Panc1 (cell line): Measurements from ENCODE around the gene ANP32A. TPM values are rescaled to one million over a fixed set of nuclear protein-coding genes. Genes with fewer than 3 reads are reported as not detected.
"Not testable (repeated sequence)": the region's sequence is repeated elsewhere in the genome, so short reads cannot be mapped to it uniquely, and the experiment has no call there.

Experiments used
- ATAC-seq: fragments of 200-7000 bp; cut with Tn5 transposase; 2 replicates; pipeline ENCODE4 v1.9.1; 2020; ENCODE audit warnings: mild to moderate bottlenecking, moderate library complexity
- BruUV-seq: library from RNA; stranded (reverse); fragments of 400-500 nt; replicated peaks from 2 replicates; lab custom pipeline; 2021; lab: Mats Ljungman, UMichigan
- CTCF ChIA-PET: fragments of 300-600 bp; sonication (Branson Sonifier 250); formaldehyde crosslinking; loops from one replicate; lab custom pipeline; 2022; ENCODE audit warnings: antibody characterized with exemption; lab: Charles Lee
- POLR2A ChIA-PET: fragments of 300-600 bp; sonication (Branson Sonifier 250); formaldehyde crosslinking; loops from one replicate; lab custom pipeline; 2022; ENCODE audit warnings: antibody characterized with exemption; lab: Charles Lee
- DNase-seq: peaks from one replicate; pipeline ENCODE4 v3.0.0-alpha.2; 2010; ENCODE audit warnings: low read depth, low spot score
- H3K27ac ChIP-seq: 2 replicates; pipeline ENCODE4 v1.5.1; 2011; ENCODE audit warnings: mild to moderate bottlenecking, low read length, inconsistent platforms
- H3K27me3 ChIP-seq: fragments of 200-500 bp; sonication (Bioruptor generic); 2 replicates; pipeline ENCODE4 v1.6.0; 2014; ENCODE audit warnings: low read length, inconsistent platforms; ENCODE audit not compliant: control insufficient read depth, insufficient read depth
- H3K36me3 ChIP-seq: fragments of 200-500 bp; sonication (Bioruptor generic); 2 replicates; pipeline ENCODE4 v1.5.1; 2014; ENCODE audit warnings: inconsistent platforms, mild to moderate bottlenecking, low read length, moderate library complexity; ENCODE audit not compliant: control insufficient read depth, insufficient read depth
- H3K4me1 ChIP-seq: 2 replicates; pipeline ENCODE4 v1.5.1; 2011; ENCODE audit warnings: inconsistent platforms, mild to moderate bottlenecking, low read length, moderate library complexity; ENCODE audit not compliant: control insufficient read depth, insufficient read depth
- H3K4me3 ChIP-seq, 2 experiments: 2 replicates each; pipeline ENCODE4 v1.5.1; 2011 to 2012; ENCODE audit warnings: low read depth in 2 of 2, low read length in 2 of 2, mild to moderate bottlenecking in 2 of 2, inconsistent platforms in 1 of 2, moderate library complexity in 1 of 2
- H3K9me3 ChIP-seq: fragments of 200-500 bp; sonication (Bioruptor generic); 2 replicates; pipeline ENCODE4 v1.5.1; 2014; ENCODE audit warnings: low read depth, mild to moderate bottlenecking, inconsistent platforms, low read length, moderate library complexity; ENCODE audit not compliant: control insufficient read depth, insufficient read depth
- CTCF ChIP-seq: fragments of 450-650 bp; IDR thresholded peaks from 2 replicates; pipeline ENCODE4 v1.5.1; 2017; ENCODE audit warnings: mild to moderate bottlenecking
- POLR2AphosphoS5 ChIP-seq: IDR thresholded peaks from 2 replicates; pipeline ENCODE4 v1.6.1; 2012; ENCODE audit warnings: mild to moderate bottlenecking, low read depth, low read length, moderate library complexity
- REST ChIP-seq, 2 experiments: IDR thresholded peaks; 2 replicates each; pipeline ENCODE4 v1.6.1; 2011 to 2012; ENCODE audit warnings: low read depth in 2 of 2, control low read depth in 1 of 2, low read length in 1 of 2, mild to moderate bottlenecking in 1 of 2, moderate library complexity in 1 of 2; ENCODE audit not compliant: insufficient read depth in 1 of 2
- SIN3A ChIP-seq: IDR thresholded peaks from 2 replicates; pipeline ENCODE4 v1.6.1; 2012; ENCODE audit warnings: low read depth, mild to moderate bottlenecking, low read length, moderate library complexity, borderline replicate concordance; ENCODE audit not compliant: insufficient read depth
- TCF7L2 ChIP-seq: IDR thresholded peaks from 2 replicates; pipeline ENCODE4 v1.6.1; 2011; ENCODE audit warnings: mild to moderate bottlenecking, low read depth, low read length, inconsistent platforms
- in situ Hi-C: cut with HindIII; loops from 2 replicates; pipeline ENCODE4 v1.10.0; 2016; ENCODE audit warnings: low sequenced_read_pairs, low pct_unique_long_range_greater_than_20kb
- intact Hi-C: fragments of 100-400 bp; cut with micrococcal nuclease; formaldehyde crosslinking; loops from one replicate; pipeline ENCODE4 v1.10.0; 2022; ENCODE audit not compliant: unreplicated experiment
- total RNA-seq: library from RNA; stranded (reverse); gene quantifications from one replicate; pipeline ENCODE4 v1.2.1, GENCODE V29; 2021; ENCODE audit not compliant: unreplicated experiment

The ANP32A gene
- total RNA-seq, 1 experiment from 2014 or later = 226 TPM

GRCh38 chr15:68862415-68862814 is 41.7 kb upstream of the ANP32A start:
- DNase-seq = no peak
- TF ChIP-seq CTCF (no peak), POLR2AphosphoS5 (no peak), SIN3A (no peak), TCF7L2 (no peak), REST (IDR thresholded peaks at IDR 0.05; ENCODE audit: insufficient read depth in 1 of 2, low read depth in 2 of 2, low read length in 1 of 2) (no peak)
- CTCF ChIA-PET = no interaction called here

GRCh38 chr15:68858666-68859065 is 38.0 kb upstream of the ANP32A start:
- intact Hi-C loops, H3K36me3 ChIP-seq, BruUV-seq, POLR2A ChIA-PET, DNase-seq, ATAC-seq, CTCF ChIA-PET, H3K27ac ChIP-seq, H3K4me1 ChIP-seq, H3K4me3 ChIP-seq, H3K27me3 ChIP-seq, in situ Hi-C loops: not testable (repeated sequence)
- H3K9me3 ChIP-seq = peaks cover 14% of the 10 kb centered on the region; the same call in 1 of the 2 replicates

More at GRCh38 chr15:68862415-68862814, 41.7 kb upstream of the ANP32A start:
- in situ Hi-C loops = no loop called here
- Histone ChIP-seq H3K4me3 (no peak overlapping the region), H3K36me3 (no peaks in the 10 kb centered on the region), H3K27me3 (no peaks in the 10 kb centered on the region), H3K4me1 (no peaks in the 10 kb centered on the region), H3K27ac (no peak overlapping the region), H3K9me3 (peaks cover 8% of the 10 kb centered on the region; the same call in 1 of the 2 replicates)
- no peak for ATAC-seq
- intact Hi-C loops = no loop called here
- POLR2A ChIA-PET = interaction anchor here (0.7 kb wide), 1 partner anchor 530 kb away, joined by 8 read pairs; no protein-coding TSS in a partner anchor
- no TSS peak for BruUV-seq

- H3K27me3 ChIP-seq, DNase-seq, in situ Hi-C loops, H3K4me1 ChIP-seq, CTCF ChIA-PET, H3K36me3 ChIP-seq, intact Hi-C loops, H3K4me3 ChIP-seq, H3K27ac ChIP-seq, ATAC-seq, BruUV-seq, POLR2A ChIA-PET: not testable (repeated sequence)
- H3K9me3 ChIP-seq = peaks cover 14% of the 10 kb centered on the region; the same call in 1 of the 2 replicates
Measured at GRCh38 chr15:68857443-68857842, 36.7 kb upstream of the ANP32A start.
